Measurements from ENCODE around the gene NDUFA6.
"Not testable (repeated sequence)": the region's sequence is repeated elsewhere in the genome, so short reads cannot be mapped to it uniquely, and the experiment has no call there.

NDUFA6 gene

GRCh38 chr22:42090596-42091454 lies at the start of gene NDUFA6:
Gene NDUFA6, minus strand, starts transcription at chr22:42090772. Its CDS starts 28 bp downstream, at chr22:42090744.
- DNase-seq (ENCODE audit: low spot score): peak; percentile 92

- DNase-seq (ENCODE audit: low spot score): not testable (repeated sequence)
These were observed 49.6 kb upstream of the NDUFA6 start for GRCh38 chr22:42140153-42140552.

DNA sequence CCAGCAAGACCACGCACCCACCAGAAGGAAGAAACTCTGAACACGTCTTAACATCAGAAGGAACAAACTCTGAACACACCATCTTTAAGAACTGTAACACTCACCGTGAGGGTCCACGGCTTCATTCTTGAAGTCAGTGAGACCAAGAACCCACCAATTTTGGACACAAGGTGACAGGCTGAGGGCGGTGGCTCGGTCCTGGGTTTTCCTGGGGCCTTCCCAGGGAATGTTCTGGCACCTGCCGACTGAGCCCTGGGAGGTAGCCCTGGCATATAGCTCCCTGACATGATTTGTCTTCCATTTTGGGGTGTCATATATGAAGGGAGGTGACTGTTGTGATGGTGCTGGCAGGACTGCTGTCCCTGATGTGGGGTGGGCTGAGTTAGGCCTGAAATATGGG lies 48.9 kb upstream of the NDUFA6 start:
- DNase-seq (ENCODE audit: low spot score): not testable (repeated sequence)

DNA sequence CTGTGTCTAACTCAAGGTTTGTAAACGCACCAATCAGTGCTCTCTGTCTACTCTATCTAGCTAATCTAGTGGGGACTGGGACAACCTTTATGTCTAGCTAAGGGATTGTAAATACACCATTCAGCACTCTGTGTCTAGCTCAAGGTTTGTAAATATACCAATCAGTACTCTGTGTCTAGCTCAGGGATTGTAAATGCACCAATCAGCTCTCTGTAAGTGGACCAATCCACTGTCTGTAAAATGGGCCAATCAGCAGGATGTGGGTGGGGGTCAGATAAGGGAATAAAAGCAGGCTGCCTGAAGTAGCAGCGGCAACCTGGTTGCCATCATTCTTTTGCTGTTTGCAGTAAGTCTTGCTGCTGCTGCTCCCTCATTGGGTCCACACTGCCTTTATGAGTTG lies 48.4 kb upstream of the NDUFA6 start:
- DNase-seq (ENCODE audit: low spot score): no peak

GRCh38 chr22:42138122-42138770 lies 47.7 kb upstream of the NDUFA6 start:
- DNase-seq (ENCODE audit: low spot score): no peak

- DNase-seq (ENCODE audit: low spot score): not testable (repeated sequence)
These were observed 45.1 kb upstream of the NDUFA6 start for GRCh38 chr22:42135688-42136087.

DNA sequence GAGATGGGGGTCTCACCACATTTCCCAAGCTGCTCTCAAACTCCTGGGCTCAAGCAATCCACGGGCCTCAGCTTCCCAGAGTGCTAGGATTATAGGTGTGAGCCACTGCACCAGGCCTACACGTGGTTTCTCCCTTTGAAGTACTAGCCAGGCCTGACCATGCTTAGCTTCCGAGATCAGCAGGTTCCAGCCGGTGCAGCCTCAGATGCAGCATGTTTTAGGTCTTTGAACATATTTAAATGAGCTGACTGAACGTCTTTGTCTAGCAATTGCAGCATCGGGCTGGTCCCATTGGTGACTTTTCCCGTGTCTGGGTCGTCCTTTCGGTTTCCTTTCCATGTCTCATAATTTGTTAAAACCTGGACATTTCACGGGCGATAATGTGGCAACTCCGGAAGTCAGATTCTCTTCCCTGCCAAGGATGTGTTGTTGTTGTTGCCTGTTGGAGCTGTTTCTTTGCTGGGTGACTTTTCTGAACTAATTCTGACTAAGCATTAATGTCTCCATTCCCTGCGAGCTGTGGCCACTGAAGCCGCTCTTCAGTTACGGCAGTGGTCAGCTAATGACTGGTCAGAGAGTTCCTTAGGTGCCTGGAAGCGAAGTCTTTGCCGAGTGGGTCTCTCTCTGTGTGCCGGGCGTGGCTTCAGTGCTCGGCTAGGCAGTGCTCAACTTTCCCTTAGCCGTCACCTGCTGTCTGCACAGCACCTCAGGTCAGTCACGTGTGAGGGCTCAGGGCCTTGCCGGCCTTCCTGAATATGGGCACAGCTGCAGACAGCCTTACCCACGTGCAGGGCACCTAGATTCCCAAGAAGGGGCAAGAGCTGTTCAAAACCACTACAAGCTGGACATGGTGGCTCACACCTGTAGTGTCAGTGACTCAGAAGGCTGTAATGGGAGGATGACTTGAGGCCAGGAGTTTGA lies 43.8 kb upstream of the NDUFA6 start:
- no peak for DNase-seq (ENCODE audit: low spot score)

GRCh38 chr22:42132457-42132856 lies 41.9 kb upstream of the NDUFA6 start:
- no peak for DNase-seq (ENCODE audit: low spot score)

- DNase-seq (ENCODE audit: low spot score): no peak
These were observed 41.0 kb upstream of the NDUFA6 start for GRCh38 chr22:42131562-42131961.

GRCh38 chr22:42130639-42131431 lies 40.3 kb upstream of the NDUFA6 start, which contains the start of gene CYP2D6:
Gene CYP2D6, minus strand, starts transcription at chr22:42130810. Its CDS starts 19 bp downstream, at chr22:42130791.
- DNase-seq (ENCODE audit: low spot score): not testable (repeated sequence)

DNA sequence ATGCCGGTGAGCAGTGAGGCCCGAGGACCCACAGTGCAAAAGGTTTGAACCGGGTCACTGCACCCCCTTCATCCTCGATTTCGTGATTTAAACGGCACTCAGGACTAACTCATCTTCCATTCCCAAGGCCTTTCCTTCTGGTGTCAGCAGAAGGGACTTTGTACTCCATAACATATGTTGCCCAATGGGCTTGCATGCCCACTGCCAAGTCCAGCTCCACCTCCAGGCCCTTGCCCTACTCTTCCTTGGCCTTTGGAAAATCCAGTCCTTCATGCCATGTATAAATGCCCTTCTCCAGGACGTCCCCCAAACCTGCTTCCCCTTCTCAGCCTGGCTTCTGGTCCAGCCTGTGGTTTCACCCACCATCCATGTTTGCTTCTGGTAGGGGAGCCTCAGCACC lies 39.6 kb upstream of the NDUFA6 start:
- DNase-seq (ENCODE audit: low spot score): not testable (repeated sequence)

DNA sequence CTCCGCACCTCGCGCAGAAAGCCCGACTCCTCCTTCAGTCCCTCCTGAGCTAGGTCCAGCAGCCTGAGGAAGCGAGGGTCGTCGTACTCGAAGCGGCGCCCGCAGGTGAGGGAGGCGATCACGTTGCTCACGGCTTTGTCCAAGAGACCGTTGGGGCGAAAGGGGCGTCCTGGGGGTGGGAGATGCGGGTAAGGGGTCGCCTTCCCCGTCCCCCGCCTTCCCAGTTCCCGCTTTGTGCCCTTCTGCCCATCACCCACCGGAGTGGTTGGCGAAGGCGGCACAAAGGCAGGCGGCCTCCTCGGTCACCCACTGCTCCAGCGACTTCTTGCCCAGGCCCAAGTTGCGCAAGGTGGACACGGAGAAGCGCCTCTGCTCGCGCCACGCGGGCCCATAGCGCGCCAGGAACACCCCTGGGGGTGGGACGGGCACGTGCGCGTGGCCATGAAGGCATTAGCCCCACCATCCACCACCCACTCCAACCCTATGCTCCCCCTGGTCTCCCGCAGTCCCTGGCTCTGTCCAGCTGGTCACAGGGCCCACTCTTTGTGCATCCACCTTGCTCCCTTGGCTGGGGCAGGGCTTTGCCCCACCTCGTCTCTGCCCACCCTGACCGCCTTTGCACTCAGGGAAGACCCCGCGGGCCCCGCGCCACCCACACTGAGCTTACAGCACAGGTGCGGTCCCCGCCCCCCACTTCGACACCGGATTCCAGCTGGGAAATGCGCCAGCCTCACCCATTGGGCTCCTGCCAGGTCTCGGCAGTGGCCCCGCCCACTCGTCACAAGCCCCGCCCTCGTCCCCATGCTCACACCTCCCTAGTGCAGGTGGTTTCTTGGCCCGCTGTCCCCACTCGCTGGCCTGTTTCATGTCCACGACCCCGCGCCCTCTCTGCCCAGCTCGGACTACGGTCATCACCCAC lies 38.5 kb upstream of the NDUFA6 start:
- DNase-seq (ENCODE audit: low spot score): not testable (repeated sequence)

- DNase-seq (ENCODE audit: low spot score): not testable (repeated sequence)
These were observed 37.4 kb upstream of the NDUFA6 start for GRCh38 chr22:42128007-42128406.

- DNase-seq (ENCODE audit: low spot score): no peak
These were observed 37.0 kb upstream of the NDUFA6 start for GRCh38 chr22:42127606-42128005.

GRCh38 chr22:42123529-42123928 lies 33.0 kb upstream of the NDUFA6 start:
- not testable (repeated sequence) for DNase-seq (ENCODE audit: low spot score)

DNA sequence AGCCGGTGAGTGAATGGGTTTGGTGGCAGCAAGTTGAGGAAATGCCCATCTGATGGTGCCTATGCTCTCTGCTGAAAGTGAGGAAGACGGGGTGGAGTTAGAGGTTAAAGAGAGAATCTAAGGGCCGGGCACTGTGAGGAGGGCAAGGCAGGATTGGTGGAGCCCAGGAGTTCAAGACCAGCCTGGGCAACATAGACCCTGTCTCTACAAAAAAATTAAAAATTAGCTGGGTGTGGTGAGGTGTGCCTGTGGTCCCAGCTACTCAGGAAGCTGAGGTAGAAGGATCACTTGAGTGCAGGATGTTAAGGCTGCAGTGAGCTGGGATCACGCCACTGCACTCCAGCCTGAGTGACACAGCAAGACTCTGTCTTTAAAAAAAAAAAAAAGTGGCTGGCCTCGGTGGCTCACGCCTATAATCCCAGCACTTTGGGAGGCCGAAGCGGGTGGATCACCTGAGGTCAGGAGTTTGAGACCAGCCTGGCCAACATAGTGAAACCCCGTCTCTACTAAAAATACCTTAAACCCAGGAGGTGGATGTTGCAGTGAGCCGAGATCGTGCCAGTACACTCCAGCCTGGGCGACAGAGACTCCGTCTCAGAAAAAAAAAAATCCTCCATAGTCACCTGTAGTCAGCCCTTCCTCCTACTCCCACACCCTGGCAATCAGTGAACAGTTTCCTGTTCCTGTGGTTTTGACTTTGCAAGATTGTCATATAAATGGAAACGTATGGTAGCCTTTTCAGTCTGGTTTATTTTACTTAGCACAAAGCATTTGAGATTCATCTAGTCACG lies 29.9 kb upstream of the NDUFA6 start:
- not testable (repeated sequence) for DNase-seq (ENCODE audit: low spot score)

GRCh38 chr22:42116848-42117424 lies 26.4 kb upstream of the NDUFA6 start:
- DNase-seq (ENCODE audit: low spot score): no peak

DNA sequence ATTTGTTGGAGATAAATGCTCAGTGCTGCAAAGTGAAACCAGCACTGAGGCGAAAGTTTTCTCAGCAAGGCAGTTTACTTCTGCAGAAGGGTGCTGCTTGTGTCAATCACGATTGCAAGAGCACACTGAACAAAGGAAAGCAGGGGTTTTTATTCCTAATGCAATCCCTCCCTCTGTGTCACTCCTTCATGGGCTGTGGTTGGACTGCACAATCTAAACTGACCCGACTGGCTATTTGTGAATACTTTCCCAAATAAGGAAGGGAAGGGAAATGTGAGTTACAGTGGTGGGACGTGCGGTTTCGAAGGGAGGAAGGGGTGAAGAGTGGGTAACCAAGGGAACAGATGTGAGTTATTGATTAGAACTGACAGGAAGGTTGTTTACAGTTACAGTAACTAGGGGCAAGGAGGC lies 24.9 kb upstream of the NDUFA6 start:
- DNase-seq (ENCODE audit: low spot score): not testable (repeated sequence)

GRCh38 chr22:42114721-42115120 lies 24.1 kb upstream of the NDUFA6 start:
- DNase-seq (ENCODE audit: low spot score): no peak
